ENCODE results near the gene CHAF1B. TPM values are rescaled to one million over a fixed set of nuclear protein-coding genes. Genes with fewer than 3 reads are reported as not detected.

Gene CHAF1B
- total RNA-seq, 1 experiment from 2014 or later = 52.7 TPM

DNA sequence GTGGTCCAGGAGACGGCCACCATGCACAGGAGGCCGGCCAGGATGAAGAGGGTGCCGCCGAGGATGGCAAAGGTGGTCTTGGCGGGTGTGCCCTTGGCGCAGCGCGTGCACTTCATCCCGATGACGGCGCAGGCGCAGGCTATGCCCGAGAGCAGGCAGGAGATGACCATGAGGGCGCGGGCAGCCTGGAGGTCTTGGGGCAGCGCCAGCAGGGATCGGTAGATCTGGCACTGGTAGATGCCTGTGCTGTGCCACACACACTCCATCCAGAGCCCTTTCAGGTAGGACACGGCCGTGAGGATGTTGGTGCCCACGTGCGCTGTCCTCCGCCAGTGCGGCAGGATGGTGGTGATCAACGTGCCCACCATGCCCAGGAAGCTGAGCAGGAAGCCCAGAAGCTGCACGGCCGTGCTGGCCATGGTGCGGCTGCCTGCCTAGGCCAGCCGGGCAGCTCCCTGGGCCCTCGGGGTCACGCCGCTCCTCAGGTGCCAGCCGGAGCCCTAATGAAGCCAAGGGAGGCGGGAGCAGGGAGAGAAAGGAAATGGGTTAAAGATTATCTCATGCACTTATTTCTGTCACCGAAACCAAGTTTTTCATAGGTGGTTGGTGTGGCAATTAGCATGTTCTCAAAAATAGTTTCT, 76.2 kb downstream of the CHAF1B start:
- Histone ChIP-seq H3K27me3 (replicated peaks; ENCODE audit: insufficient read depth, low read depth, low read length, poor library complexity) (no peaks in the 10 kb centered on the region), H3K27ac (ENCODE audit: low read depth, low read length, poor library complexity, severe bottlenecking) (no peak overlapping the region), H3K4me1 (ENCODE audit: insufficient read depth, low read length, poor library complexity, severe bottlenecking) (no peaks in the 10 kb centered on the region), H3K9me3 (ENCODE audit: low read depth, low read length, poor library complexity, severe bottlenecking) (no peaks in the 10 kb centered on the region), H3K36me3 (ENCODE audit: insufficient read depth, low read length, poor library complexity, severe bottlenecking) (no peaks in the 10 kb centered on the region), H3K4me3 (ENCODE audit: low read depth, low read length, poor library complexity, severe bottlenecking) (no peak overlapping the region)
- intact Hi-C loops (cut with micrococcal nuclease; ENCODE audit: unreplicated experiment) = no loop called here
- CTCF ChIA-PET = interaction anchor here (0.6 kb wide), 1 partner anchor 432 kb away, joined by 3 read pairs; no protein-coding TSS in a partner anchor
- no TSS peak for BruUV-seq (replicated peaks)
- no peak for DNase-seq (ENCODE audit: low spot score)
- TF ChIP-seq, protein P1, sequence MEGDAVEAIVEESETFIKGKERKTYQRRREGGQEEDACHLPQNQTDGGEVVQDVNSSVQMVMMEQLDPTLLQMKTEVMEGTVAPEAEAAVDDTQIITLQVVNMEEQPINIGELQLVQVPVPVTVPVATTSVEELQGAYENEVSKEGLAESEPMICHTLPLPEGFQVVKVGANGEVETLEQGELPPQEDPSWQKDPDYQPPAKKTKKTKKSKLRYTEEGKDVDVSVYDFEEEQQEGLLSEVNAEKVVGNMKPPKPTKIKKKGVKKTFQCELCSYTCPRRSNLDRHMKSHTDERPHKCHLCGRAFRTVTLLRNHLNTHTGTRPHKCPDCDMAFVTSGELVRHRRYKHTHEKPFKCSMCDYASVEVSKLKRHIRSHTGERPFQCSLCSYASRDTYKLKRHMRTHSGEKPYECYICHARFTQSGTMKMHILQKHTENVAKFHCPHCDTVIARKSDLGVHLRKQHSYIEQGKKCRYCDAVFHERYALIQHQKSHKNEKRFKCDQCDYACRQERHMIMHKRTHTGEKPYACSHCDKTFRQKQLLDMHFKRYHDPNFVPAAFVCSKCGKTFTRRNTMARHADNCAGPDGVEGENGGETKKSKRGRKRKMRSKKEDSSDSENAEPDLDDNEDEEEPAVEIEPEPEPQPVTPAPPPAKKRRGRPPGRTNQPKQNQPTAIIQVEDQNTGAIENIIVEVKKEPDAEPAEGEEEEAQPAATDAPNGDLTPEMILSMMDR (conservative IDR thresholded peaks at IDR 0.05; ENCODE audit: low read depth, low read length) = no peak
- no peak for TF ChIP-seq EZH2 (IDR thresholded peaks at IDR 0.05; ENCODE audit: borderline replicate concordance, low read depth, low read length, poor library complexity, severe bottlenecking)
- POLR2A ChIA-PET (ENCODE audit: low non-redundant PET) = no interaction called here

DNA sequence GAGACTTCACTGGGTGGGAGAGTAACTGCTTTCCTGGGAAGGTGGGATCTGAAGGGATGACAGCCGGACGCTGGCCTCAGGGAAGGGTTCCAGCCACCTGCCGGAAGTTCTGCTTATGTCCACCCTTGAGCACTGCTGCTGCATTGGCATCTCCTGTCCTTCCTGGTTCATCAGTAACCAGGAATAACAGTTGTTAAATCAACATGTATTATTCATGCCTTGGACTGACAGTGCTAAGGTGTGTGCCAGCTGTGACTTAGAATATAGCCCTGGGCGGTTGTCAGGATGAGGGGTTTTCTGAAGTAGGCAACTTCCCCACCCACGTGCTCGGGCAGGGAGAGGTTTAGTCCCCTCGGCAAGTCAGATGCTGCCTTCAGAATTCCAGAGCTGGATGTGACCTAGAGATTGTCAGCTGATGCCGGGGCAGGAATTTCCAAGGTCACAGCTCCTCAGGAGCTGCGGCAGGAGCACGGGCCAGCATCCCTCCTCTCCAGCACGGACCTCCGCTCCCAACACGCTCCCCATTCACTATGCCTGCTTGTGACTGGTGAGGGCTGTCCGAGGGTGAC, 76.8 kb downstream of the CHAF1B start:
- BruUV-seq (replicated peaks) = no TSS peak
- TF ChIP-seq, protein P1 (conservative IDR thresholded peaks at IDR 0.05; ENCODE audit: low read depth, low read length) = no peak
- TF ChIP-seq EZH2 (IDR thresholded peaks at IDR 0.05; ENCODE audit: borderline replicate concordance, low read depth, low read length, poor library complexity, severe bottlenecking) = no peak
- no peaks in the 10 kb centered on the region for H3K36me3 ChIP-seq (ENCODE audit: insufficient read depth, low read length, poor library complexity, severe bottlenecking)
- H3K4me1 ChIP-seq (ENCODE audit: insufficient read depth, low read length, poor library complexity, severe bottlenecking) = no peaks in the 10 kb centered on the region
- intact Hi-C loops (cut with micrococcal nuclease; ENCODE audit: unreplicated experiment) = no loop called here
- H3K4me3 ChIP-seq (ENCODE audit: low read depth, low read length, poor library complexity, severe bottlenecking) = no peak overlapping the region
- POLR2A ChIA-PET (ENCODE audit: low non-redundant PET) = no interaction called here
- no peak for DNase-seq (ENCODE audit: low spot score)
- CTCF ChIA-PET = no interaction called here
- H3K9me3 ChIP-seq (ENCODE audit: low read depth, low read length, poor library complexity, severe bottlenecking) = no peaks in the 10 kb centered on the region
- no peak overlapping the region for H3K27ac ChIP-seq (ENCODE audit: low read depth, low read length, poor library complexity, severe bottlenecking)
- H3K27me3 ChIP-seq (replicated peaks; ENCODE audit: insufficient read depth, low read depth, low read length, poor library complexity) = no peaks in the 10 kb centered on the region

DNA sequence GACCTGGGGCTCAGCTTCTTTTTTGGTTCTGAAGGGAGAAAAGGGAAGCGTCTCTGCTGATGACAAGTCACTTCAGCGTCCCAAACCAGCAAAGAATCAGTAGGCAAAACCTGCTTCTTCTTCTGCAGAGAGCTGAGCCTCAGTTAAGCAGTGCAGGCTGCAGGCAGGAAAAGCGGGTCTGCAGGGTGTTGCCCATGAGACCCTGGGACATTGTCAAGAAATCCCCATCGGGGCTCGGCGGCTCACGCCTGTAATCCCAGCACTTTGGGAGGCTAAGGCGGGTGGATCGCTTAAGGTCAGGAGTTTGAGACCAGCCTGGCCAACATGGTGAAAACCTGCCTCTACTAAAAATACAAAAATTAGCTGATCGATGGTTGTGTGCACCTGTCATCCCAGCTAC, 78.0 kb downstream of the CHAF1B start:
- no TSS peak for BruUV-seq (replicated peaks)
- intact Hi-C loops (cut with micrococcal nuclease; ENCODE audit: unreplicated experiment) = no loop called here
- DNase-seq (ENCODE audit: low spot score) = no peak
- H3K27ac ChIP-seq (ENCODE audit: low read depth, low read length, poor library complexity, severe bottlenecking) = no peak overlapping the region
- H3K27me3 ChIP-seq (replicated peaks; ENCODE audit: insufficient read depth, low read depth, low read length, poor library complexity) = no peaks in the 10 kb centered on the region
- POLR2A ChIA-PET (ENCODE audit: low non-redundant PET) = no interaction called here
- no peak for TF ChIP-seq EZH2 (IDR thresholded peaks at IDR 0.05; ENCODE audit: borderline replicate concordance, low read depth, low read length, poor library complexity, severe bottlenecking)
- TF ChIP-seq, protein P1 (conservative IDR thresholded peaks at IDR 0.05; ENCODE audit: low read depth, low read length) = no peak
- no peaks in the 10 kb centered on the region for H3K9me3 ChIP-seq (ENCODE audit: low read depth, low read length, poor library complexity, severe bottlenecking)
- no peak overlapping the region for H3K4me3 ChIP-seq (ENCODE audit: low read depth, low read length, poor library complexity, severe bottlenecking)
- CTCF ChIA-PET = no interaction called here
- no peaks in the 10 kb centered on the region for H3K36me3 ChIP-seq (ENCODE audit: insufficient read depth, low read length, poor library complexity, severe bottlenecking)
- no peaks in the 10 kb centered on the region for H3K4me1 ChIP-seq (ENCODE audit: insufficient read depth, low read length, poor library complexity, severe bottlenecking)

Data from A673 (cell line).